GM23338 (cell line): ENCODE measurements around the gene AKIRIN2.

Experiments
- CREB1 ChIP-seq: fragments of 250-450 bp; sonication (Bioruptor Pico); IDR thresholded peaks from 2 replicates; pipeline ENCODE4 v1.5.0; 2020; ENCODE audit warnings: low read depth, mild to moderate bottlenecking, moderate library complexity
- EZH2 ChIP-seq: fragments of 200-600 bp; sonication (generic); IDR thresholded peaks from one replicate; pipeline ENCODE4 v1.8.0; 2017; ENCODE audit warnings: antibody characterized with exemption, mild to moderate bottlenecking, low read depth; ENCODE audit not compliant: unreplicated experiment
- EZH2phosphoT487 ChIP-seq: fragments of 200-600 bp; sonication (generic); IDR thresholded peaks from one replicate; pipeline ENCODE4 v1.8.1; 2018; ENCODE audit warnings: antibody characterized with exemption; ENCODE audit not compliant: unreplicated experiment
- JUNB ChIP-seq: IDR thresholded peaks from one replicate; pipeline ENCODE4 v1.6.1; 2016; ENCODE audit warnings: antibody characterized with exemption; ENCODE audit not compliant: unreplicated experiment
- NANOG ChIP-seq: IDR thresholded peaks from 2 replicates; pipeline ENCODE4 v1.6.1; 2016; ENCODE audit warnings: antibody characterized with exemption, borderline replicate concordance
- POLR2AphosphoS5 ChIP-seq: IDR thresholded peaks from 2 replicates; pipeline ENCODE4 v1.6.1; 2016; ENCODE audit warnings: antibody characterized with exemption, low read depth
- STAT1 ChIP-seq: IDR thresholded peaks from one replicate; pipeline ENCODE4 v1.6.1; 2016; ENCODE audit warnings: antibody characterized with exemption; ENCODE audit not compliant: unreplicated experiment
- ZNF114 ChIP-seq: fragments of 250-450 bp; sonication (Bioruptor Pico); IDR thresholded peaks from 2 replicates; pipeline ENCODE4 v1.5.0; 2020; ENCODE audit warnings: mild to moderate bottlenecking, moderate library complexity
- ZNF331 ChIP-seq: fragments of 250-450 bp; sonication (Bioruptor Pico); IDR thresholded peaks from 2 replicates; pipeline ENCODE4 v1.5.0; 2020; ENCODE audit warnings: low read depth, mild to moderate bottlenecking, moderate library complexity
- TF ChIP-seq, protein P1 (sequence below), 2 experiments: fragments of 200-600 bp in 1 of 2; sonication (generic) in 1 of 2; conservative IDR thresholded peaks; 2 replicates each; pipeline versions ENCODE4 v1.5.1 to v1.6.1; 2016 to 2017; ENCODE audit warnings: antibody characterized with exemption in 2 of 2, low read depth in 2 of 2, mild to moderate bottlenecking in 2 of 2, moderate library complexity in 1 of 2
- TF ChIP-seq, protein P2 (sequence below): IDR thresholded peaks from one replicate; pipeline ENCODE4 v1.6.1; 2018; ENCODE audit warnings: antibody characterized with exemption; ENCODE audit not compliant: unreplicated experiment
- TF ChIP-seq, protein P3 (sequence below): IDR thresholded peaks from 2 replicates; pipeline ENCODE4 v1.6.1; 2016; ENCODE audit warnings: antibody characterized with exemption

DNA sequence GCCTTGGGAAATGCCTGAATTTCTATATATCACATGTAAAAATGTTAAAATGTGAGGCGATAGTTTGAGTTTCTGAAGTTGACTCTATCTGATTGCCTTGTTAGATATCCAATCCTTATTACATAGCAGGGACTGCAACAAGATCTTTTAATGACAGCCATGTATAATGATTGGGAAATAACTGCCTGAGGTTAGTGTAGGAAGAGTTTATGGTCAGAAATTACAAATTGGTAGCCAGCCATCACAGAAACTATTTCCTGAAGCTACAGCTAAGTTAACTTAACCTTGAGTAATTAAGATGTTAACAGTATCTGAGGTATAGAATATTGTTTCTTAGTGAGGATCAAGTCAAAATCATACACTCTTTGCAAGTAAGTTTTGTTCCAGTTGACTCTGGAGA is 41.0 kb downstream of the AKIRIN2 start:
- TF ChIP-seq EZH2phosphoT487 (no peak), POLR2AphosphoS5 (no peak), EZH2 (no peak), JUNB (no peak), CREB1 (no peak), ZNF114 (CRISPR knock-in tag) (no peak), ZNF331 (CRISPR knock-in tag) (no peak), STAT1 (no peak), NANOG (no peak)
- TF ChIP-seq, protein P1, sequence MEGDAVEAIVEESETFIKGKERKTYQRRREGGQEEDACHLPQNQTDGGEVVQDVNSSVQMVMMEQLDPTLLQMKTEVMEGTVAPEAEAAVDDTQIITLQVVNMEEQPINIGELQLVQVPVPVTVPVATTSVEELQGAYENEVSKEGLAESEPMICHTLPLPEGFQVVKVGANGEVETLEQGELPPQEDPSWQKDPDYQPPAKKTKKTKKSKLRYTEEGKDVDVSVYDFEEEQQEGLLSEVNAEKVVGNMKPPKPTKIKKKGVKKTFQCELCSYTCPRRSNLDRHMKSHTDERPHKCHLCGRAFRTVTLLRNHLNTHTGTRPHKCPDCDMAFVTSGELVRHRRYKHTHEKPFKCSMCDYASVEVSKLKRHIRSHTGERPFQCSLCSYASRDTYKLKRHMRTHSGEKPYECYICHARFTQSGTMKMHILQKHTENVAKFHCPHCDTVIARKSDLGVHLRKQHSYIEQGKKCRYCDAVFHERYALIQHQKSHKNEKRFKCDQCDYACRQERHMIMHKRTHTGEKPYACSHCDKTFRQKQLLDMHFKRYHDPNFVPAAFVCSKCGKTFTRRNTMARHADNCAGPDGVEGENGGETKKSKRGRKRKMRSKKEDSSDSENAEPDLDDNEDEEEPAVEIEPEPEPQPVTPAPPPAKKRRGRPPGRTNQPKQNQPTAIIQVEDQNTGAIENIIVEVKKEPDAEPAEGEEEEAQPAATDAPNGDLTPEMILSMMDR (conservative IDR thresholded peaks at IDR 0.05; ENCODE audit: low read depth in 2 of 2), result no peak
- TF ChIP-seq, protein P2, sequence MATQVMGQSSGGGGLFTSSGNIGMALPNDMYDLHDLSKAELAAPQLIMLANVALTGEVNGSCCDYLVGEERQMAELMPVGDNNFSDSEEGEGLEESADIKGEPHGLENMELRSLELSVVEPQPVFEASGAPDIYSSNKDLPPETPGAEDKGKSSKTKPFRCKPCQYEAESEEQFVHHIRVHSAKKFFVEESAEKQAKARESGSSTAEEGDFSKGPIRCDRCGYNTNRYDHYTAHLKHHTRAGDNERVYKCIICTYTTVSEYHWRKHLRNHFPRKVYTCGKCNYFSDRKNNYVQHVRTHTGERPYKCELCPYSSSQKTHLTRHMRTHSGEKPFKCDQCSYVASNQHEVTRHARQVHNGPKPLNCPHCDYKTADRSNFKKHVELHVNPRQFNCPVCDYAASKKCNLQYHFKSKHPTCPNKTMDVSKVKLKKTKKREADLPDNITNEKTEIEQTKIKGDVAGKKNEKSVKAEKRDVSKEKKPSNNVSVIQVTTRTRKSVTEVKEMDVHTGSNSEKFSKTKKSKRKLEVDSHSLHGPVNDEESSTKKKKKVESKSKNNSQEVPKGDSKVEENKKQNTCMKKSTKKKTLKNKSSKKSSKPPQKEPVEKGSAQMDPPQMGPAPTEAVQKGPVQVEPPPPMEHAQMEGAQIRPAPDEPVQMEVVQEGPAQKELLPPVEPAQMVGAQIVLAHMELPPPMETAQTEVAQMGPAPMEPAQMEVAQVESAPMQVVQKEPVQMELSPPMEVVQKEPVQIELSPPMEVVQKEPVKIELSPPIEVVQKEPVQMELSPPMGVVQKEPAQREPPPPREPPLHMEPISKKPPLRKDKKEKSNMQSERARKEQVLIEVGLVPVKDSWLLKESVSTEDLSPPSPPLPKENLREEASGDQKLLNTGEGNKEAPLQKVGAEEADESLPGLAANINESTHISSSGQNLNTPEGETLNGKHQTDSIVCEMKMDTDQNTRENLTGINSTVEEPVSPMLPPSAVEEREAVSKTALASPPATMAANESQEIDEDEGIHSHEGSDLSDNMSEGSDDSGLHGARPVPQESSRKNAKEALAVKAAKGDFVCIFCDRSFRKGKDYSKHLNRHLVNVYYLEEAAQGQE, result no peak
- TF ChIP-seq, protein P3, sequence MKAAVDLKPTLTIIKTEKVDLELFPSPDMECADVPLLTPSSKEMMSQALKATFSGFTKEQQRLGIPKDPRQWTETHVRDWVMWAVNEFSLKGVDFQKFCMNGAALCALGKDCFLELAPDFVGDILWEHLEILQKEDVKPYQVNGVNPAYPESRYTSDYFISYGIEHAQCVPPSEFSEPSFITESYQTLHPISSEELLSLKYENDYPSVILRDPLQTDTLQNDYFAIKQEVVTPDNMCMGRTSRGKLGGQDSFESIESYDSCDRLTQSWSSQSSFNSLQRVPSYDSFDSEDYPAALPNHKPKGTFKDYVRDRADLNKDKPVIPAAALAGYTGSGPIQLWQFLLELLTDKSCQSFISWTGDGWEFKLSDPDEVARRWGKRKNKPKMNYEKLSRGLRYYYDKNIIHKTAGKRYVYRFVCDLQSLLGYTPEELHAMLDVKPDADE, result no peak
